Spleen (tissue), 7 donors: ENCODE data around the gene C5.

Source experiments
- POLR2AphosphoS5 ChIP-seq, 3 donors: sonication (generic); formaldehyde crosslinking; IDR thresholded peaks; one replicate each; pipeline ENCODE4 v1.5.1; 2017; ENCODE audit warnings: antibody characterized with exemption in 3 of 3
- TF ChIP-seq, protein P1 (sequence below), 11 experiments: fragments of 200-600 bp in 7 of 11; fragments of 450-650 bp in 4 of 11; sonication (generic) in 4 of 11; IDR thresholded peaks in 8 of 11; conservative IDR thresholded peaks in 3 of 11; 1 replicate in 7 of 11; 2 replicates in 4 of 11; pipeline versions ENCODE4 v1.4.0 to v1.8.0; 2016 to 2021; ENCODE audit warnings: antibody characterized with exemption in 11 of 11, inconsistent platforms in 4 of 11, mild to moderate bottlenecking in 1 of 11
- donor health status: DM: no; HTN: no; CAD: no; lungs with moderate emphysema.
- donor health status: DM: no; HTN: no; CAD: no.
- donor health status: DM: no; HTN: no; CAD: no.

DNA sequence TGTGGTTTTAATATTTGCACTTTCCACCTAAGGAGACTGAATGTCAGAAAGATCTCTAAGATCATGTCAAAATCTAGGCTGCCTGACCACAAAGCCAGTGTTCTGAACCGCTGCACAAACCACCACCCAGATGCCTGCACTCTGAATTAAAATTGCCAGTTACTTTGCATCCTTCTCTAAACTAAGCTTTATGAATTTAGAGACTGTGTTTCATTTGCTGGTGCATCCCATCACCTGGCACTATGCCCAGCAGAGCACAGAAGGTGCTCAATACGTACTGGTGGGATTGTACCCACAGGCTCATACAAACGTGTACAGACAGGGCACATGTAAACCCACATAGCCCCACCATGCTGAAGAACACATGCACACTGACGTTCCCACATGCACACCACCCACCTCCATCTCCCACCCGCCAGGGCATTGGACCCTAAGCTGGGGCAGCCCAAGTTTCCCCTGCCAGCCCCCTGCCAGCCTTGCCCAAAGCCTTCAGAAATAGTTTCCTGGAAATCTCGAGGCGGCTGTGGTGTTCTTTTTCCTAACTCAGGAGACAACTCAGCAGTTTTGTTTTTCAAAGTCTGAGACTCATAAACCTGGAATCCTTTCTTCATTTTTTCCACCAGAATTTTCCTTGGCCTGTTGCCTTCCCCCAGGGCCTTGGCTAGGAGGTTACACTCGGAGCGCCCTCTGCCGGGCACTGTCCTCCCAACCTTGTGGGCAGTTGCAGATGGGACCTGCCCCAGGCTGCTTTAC lies 113.9 kb downstream of the C5 start:
- TF ChIP-seq POLR2AphosphoS5 (IDR thresholded peaks at IDR 0.05), result peak; percentile 18 to 80 (median 79)
- TF ChIP-seq, protein P1, sequence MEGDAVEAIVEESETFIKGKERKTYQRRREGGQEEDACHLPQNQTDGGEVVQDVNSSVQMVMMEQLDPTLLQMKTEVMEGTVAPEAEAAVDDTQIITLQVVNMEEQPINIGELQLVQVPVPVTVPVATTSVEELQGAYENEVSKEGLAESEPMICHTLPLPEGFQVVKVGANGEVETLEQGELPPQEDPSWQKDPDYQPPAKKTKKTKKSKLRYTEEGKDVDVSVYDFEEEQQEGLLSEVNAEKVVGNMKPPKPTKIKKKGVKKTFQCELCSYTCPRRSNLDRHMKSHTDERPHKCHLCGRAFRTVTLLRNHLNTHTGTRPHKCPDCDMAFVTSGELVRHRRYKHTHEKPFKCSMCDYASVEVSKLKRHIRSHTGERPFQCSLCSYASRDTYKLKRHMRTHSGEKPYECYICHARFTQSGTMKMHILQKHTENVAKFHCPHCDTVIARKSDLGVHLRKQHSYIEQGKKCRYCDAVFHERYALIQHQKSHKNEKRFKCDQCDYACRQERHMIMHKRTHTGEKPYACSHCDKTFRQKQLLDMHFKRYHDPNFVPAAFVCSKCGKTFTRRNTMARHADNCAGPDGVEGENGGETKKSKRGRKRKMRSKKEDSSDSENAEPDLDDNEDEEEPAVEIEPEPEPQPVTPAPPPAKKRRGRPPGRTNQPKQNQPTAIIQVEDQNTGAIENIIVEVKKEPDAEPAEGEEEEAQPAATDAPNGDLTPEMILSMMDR (IDR thresholded peaks at IDR 0.05 in 8 of 11, conservative IDR thresholded peaks at IDR 0.05 in 3 of 11), result peak; percentile 80 to 97 (median 93)
